ENCODE results near the gene EXOSC7.
"Not testable (repeated sequence)": the region's sequence is repeated elsewhere in the genome, so short reads cannot be mapped to it uniquely, and the experiment has no call there.

Gene EXOSC7

GRCh38 chr3:44961888-44962287 lies 14.2 kb upstream of the EXOSC7 start:
- no peak for DNase-seq
- intact Hi-C loops (cut with DNase I): no loop called here

GRCh38 chr3:44962621-44963393 lies 13.2 kb upstream of the EXOSC7 start:
- intact Hi-C loops (cut with DNase I): no loop called here
- no peak for DNase-seq

- DNase-seq: no peak
- intact Hi-C loops (cut with DNase I): no loop called here
Measured at GRCh38 chr3:44963571-44964325, 12.3 kb upstream of the EXOSC7 start.

GRCh38 chr3:44965165-44965564 lies 10.9 kb upstream of the EXOSC7 start:
- no peak for DNase-seq
- intact Hi-C loops (cut with DNase I): no loop called here

DNA sequence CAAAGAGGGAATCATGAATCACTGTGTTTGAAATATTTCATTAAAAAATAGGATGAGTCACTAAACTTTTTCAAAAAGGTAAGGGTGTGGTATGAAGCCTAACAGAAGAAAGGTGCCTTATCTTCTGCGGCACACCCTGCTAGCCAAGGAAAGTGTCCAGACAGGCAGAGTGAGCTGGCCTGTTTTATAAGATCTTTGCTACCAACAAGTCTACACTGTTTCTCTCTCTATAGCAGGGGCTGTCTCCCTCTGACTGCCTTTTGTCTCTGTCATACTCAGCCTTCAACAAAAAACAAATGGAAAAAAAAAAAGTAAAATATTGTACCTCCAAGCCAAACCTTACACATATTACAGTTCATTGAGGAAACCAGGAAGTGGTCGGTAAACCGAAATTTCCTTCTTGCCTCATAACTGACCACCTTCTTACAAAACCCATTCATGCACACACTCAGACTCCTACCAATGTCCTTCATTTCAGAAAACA lies 9.2 kb upstream of the EXOSC7 start:
- no peak for DNase-seq
- intact Hi-C loops (cut with DNase I): no loop called here

DNA sequence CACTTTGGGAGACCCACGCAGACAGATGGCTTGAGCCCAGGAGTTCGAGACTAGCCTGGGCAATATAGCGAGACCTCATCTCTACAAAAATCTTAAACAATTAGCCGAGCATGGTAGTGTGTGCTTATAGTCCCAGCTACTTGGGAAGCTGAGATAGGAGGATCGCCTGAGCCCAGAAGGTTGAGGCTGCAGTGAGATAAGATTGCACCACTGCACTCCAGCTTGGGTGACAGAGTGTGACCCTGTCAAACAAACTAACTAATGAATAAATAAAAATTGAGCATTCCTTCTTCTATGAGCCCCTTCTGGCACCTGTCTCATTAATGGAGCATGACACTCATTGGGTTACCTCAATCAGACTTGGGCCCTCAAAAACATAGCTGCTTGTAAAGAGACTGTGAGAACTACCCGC lies 7.6 kb upstream of the EXOSC7 start:
- intact Hi-C loops (cut with DNase I): no loop called here
- no peak for DNase-seq

DNA sequence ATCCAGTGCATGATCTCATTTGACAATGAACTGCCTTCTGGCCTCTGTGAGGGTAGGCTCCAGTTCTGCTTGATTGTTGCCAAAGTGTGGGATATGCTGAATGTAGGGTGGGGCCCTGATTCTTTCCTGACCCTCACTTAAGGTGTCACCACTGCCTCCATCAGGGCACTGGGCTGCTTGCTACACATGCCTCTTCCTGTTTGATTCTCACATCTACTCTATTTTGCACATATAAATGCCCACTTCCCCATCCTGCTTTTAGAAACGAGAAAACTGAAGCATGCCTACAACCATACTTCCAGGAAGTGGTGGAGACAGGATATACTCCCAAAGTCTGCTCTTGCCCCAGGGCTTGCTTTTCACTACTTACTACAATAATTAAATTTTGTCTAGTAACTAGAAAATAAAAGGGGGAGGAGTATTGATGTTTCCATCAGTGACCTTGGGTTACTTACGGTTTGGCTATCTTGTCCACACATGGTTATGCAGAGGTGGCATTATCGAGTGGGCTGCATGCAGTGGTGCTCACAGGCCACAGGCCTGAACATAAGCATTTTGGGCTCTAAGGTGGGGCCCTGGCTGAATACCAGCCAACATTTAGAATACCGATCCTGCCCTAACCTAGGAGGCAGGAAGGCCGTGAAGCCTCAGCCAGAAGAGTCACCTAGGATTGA lies 6.8 kb upstream of the EXOSC7 start:
- intact Hi-C loops (cut with DNase I): no loop called here
- no peak for DNase-seq

DNA sequence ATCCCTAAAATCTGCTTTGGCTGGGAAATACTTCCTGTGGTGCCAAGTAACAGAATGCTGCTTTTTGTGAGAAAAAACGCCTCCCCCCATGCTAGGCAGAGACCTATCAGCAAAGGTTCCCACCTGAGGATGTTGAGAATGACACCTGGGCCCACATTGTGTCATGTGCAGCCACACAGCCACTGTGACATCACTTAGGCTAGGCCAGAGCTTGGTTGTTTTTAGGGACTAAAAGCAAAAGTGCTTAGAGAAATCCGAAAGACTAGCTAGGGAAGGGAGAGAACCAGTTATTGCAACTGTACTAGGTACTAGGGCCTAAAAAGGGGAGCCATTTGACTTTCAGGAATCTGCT lies 6.2 kb upstream of the EXOSC7 start:
- intact Hi-C loops (cut with DNase I): no loop called here

GRCh38 chr3:44970926-44971490 lies 5.0 kb upstream of the EXOSC7 start:
- intact Hi-C loops (cut with DNase I): no loop called here
- no peak for DNase-seq

More for the DNA sequence above, 6.2 kb upstream of the EXOSC7 start:
- DNase-seq: no peak

DNA sequence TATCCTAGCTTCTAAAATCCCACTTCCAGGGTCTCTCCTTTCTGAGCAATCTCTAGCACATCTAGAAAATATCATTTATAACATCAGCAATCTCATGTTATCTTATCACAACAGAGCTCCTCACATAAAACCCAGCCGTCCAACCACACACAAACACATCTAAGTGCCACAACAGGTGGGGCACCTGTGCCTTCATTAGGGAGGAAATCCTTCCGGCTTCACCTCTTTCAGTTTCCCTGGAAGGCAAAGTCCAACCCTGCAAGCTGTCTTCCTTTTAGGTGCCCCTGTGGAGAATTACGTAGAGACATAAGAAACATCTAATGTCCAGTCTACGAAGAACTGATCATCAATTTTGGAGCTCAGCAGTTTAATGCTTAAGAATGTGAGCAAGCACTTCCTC lies 1.6 kb upstream of the EXOSC7 start:
- no peak for DNase-seq
- intact Hi-C loops (cut with DNase I): loop anchor here (2.0 kb wide), 1 partner anchor 214 kb away; the partner anchor contains the start of genes KIAA1143 and KIF15

DNA sequence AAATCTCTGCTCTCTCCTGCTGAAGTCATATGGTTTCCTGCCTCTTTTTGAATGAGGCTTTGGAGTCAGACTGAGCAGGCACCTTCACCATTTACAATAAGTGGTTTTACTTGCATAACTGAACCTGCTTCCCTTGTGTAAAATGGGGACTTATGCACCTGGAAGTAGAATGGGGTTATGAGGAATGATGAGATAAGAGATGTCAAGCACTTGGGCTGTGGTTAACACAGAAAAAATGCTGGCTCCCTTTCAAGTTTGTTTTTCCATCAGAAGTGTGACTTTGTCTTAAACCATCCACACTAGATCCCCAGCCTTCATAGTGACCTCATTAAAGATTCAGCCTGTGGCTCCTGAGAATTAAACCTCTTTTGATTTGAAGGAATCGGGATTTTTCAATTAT lies 5.2 kb downstream of the EXOSC7 start:
- no peak for DNase-seq
- intact Hi-C loops (cut with DNase I): no loop called here

DNA sequence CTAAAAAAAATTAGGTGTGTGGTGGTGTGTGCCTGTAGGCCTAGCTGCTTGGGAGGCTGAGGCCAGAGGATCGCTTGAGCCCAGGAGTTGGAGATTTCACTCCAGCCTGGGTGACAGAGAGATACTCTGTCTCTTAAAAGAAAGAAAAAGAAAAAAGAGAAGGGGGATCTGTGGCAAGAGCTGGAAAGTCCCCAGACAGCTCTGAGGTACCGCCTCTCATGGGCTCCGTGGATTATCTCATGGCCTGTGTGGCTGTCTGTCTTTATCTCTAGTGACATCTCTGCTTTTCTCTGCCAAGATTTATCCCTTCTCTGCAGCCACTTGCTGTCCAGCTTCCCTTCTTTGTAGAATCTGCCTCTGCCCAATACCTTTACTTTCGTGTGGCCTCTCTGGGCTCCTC lies 5.7 kb downstream of the EXOSC7 start:
- intact Hi-C loops (cut with DNase I): no loop called here
- DNase-seq: no peak

DNA sequence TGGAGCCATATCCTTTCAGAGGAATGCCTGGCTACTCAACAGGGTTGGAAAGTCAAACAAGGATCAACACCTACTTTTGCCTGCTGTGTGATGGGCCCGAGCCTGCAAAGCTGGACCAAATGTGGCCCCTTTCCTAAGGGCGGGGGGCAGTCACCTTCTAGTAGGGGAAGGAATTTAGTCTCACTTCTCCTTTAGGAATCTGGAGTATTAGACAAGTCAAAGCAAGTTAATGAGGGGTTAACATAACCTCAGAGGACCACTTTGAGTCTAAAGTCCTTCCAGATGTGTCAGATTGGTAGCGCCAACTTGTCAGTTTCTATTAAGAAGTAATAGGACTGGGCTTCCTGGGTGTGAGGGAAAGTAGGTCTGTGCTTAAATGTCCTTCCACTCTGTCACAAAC lies 6.8 kb downstream of the EXOSC7 start:
- intact Hi-C loops (cut with DNase I): no loop called here

DNA sequence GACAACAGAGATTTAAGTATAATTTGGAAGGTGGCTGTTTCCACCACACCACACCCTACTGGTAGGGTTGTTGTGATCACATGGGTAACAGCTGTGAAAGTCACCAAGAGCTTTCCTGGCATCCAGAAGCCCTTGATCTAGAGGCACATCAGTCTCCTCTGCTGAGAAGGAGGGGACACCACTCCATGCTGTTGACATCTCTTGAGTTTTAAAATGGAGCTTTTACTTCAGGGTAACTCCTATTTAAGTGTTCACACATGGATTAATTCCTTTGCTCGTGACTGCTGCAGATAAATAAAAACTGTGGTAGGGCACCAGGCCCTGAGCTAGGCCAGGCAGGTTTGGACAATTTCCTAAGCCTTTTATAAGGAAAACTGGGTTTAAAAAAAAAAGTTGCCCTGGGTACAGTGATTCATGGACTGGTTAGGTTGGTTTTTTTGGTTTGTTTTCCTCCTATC lies 7.5 kb downstream of the EXOSC7 start:
- intact Hi-C loops (cut with DNase I): no loop called here
- no peak for DNase-seq

More for the DNA sequence above, 6.8 kb downstream of the EXOSC7 start:
- DNase-seq: no peak

DNA sequence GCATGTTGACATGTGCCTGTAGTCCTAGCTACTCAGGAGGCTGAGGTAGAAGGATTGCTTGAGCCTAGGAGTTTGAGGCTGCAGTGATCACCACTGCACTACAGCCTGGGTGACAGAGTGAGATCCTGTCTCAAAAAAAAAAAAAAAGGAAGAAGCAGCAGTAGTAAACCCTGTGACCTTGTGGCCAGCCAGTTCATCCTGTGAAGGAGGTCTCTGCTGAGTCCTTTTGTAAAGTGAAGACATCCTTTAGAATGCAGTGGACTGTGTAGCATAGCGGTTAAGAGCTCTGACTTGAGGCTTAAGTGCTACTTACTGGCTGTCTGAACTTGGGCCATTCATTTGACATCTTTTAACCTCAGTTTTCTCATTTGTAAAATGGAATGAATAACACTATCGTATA lies 8.3 kb downstream of the EXOSC7 start:
- DNase-seq: no peak
- intact Hi-C loops (cut with DNase I): no loop called here

DNA sequence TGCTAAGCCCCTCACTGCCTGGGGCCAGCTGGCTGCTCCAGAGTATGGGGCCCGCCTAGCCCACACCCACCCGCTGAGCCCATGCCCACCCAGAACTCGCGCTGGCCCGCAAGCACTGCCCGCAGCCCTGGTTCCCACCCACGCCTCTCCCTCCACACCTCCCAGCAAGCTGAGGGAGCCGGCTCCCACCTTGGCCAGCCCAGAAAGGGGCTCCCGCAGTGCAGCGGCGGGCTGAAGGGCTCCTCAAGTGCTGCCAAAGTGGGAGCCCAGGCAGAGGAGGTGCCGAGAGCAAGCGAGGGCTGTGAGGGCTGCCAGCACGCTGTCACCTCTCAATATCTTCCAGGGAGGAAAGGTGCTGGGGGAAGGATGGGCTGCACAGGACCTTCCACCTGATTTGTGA lies 10.3 kb downstream of the EXOSC7 start:
- intact Hi-C loops (cut with DNase I); DNase-seq: not testable (repeated sequence)

DNA sequence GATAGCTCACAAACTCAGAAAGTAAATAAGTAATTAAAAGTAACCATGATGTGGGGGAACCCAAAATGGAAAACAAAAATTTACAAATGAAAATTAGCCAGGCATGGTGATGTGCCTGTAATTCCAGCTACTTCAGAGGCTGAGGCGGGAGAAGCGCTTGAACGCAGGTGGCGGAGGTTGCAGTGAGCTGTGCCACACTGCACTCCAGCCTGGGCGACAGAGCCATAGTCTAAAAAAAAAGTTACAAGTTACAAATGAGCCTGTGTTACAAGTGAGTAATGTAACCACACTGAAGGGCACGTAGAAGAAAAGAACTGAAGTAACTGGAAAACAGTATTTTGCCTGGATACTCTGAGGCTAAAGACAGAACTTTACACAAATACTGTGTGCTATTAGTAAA lies 11.3 kb downstream of the EXOSC7 start:
- intact Hi-C loops (cut with DNase I): no loop called here
- no peak for DNase-seq

DNA sequence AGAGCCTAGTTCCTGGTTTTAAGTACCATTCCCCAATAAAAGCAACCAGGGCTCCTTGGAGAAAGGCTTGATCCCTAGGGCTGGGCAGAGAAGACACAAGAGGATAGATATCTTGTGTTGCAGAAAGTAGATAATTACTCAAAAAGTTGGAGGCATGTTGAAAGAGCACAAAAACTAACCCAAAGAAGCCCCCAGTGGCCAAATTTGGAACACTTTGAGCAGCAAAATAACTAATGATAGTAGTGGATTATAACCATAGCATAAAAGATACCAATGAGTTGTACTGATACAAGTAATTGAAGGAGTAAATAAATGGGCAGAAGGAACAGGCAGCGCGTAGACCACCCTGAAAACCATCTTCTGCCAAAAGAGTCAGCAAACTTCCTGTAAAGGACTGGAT lies 12.0 kb downstream of the EXOSC7 start:
- DNase-seq: no peak
- intact Hi-C loops (cut with DNase I): no loop called here

GRCh38 chr3:44989141-44989540 lies 13.1 kb downstream of the EXOSC7 start:
- DNase-seq: no peak
- intact Hi-C loops (cut with DNase I): no loop called here

GRCh38 chr3:44989636-44990373 lies 13.8 kb downstream of the EXOSC7 start:
- intact Hi-C loops (cut with DNase I): no loop called here
- DNase-seq: no peak
